Activated T-cell treated with anti-CD3 and anti-CD28 coated beads, Interleukin-2, amount 50 U/mL, for 72 hours (primary cell): ENCODE data around the gene NSRP1. TPM values are rescaled to one million over a fixed set of nuclear protein-coding genes. Genes with fewer than 3 reads are reported as not detected.
"Not testable (repeated sequence)": the region's sequence is repeated elsewhere in the genome, so short reads cannot be mapped to it uniquely, and the experiment has no call there.

Source experiments
- ATAC-seq, 2 donors: fragments of 150-1000 bp; cut with Tn5 transposase; replicated peaks in 1 of 2; 2 replicates each; pipeline ENCODE4 v1.10.0; 2021; ENCODE audit warnings: moderate library complexity in 2 of 2, mild to moderate bottlenecking in 1 of 2
- DNase-seq, 2 donors: peaks; one replicate each; pipeline ENCODE4 v3.0.0; 2021 to 2022; ENCODE audit warnings: mixed read lengths in 1 of 2
- H3K27ac Mint-ChIP-seq: one replicate; pipeline ENCODE4 v1.8.0; 2022; ENCODE audit warnings: mild to moderate bottlenecking, moderate library complexity, mixed read lengths
- H3K27me3 Mint-ChIP-seq: one replicate; pipeline ENCODE4 v1.8.0; 2022; ENCODE audit warnings: low read depth, mixed read lengths
- H3K36me3 Mint-ChIP-seq, 2 donors: one replicate each; pipeline ENCODE4 v1.8.0; 2022; ENCODE audit warnings: mixed read lengths in 2 of 2, mild to moderate bottlenecking in 1 of 2; ENCODE audit not compliant: insufficient read depth in 2 of 2
- H3K4me1 Mint-ChIP-seq: one replicate; pipeline ENCODE4 v1.8.0; 2022; ENCODE audit warnings: low read depth, mixed read lengths
- H3K4me3 Mint-ChIP-seq, 2 donors: one replicate each; pipeline ENCODE4 v1.8.0; 2022; ENCODE audit warnings: mild to moderate bottlenecking in 2 of 2, mixed read lengths in 2 of 2, moderate library complexity in 2 of 2
- H3K9me3 Mint-ChIP-seq, 2 donors: one replicate each; pipeline ENCODE4 v1.8.0; 2022; ENCODE audit warnings: mixed read lengths in 2 of 2
- total RNA-seq, 2 donors: library from RNA; stranded (reverse); gene quantifications; one replicate each; pipeline ENCODE4 v1.2.3, GENCODE V29; 2022

The NSRP1 gene
- total RNA-seq, 2 donors from 2014 or later = 34.7 to 34.8 TPM

DNA sequence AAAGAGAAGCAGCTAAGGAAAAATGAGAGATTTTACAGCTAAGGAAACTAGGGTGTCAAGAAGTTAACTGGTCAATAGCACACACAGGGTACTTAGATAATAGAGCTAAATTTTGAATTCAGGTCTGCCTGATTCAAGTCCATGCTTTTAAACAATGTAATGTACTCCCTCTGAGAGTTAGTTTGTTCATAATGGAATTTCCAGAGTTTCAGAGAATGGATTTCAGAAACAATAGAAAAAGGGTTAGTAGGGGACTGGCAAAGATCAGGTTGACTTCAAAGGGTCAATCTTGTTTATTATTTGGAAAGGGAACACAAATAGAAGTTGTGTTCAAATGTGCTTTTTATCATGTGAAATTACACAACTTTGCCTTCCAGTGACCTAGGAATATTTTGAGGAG, 17.9 kb downstream of the NSRP1 start:
- Mint-ChIP-seq H3K36me3 (peaks cover 0 to 18% of the 10 kb centered on the region in 2 donors), H3K27ac (peak overlapping the region; percentile 44), H3K4me3 (no peak overlapping the region), H3K9me3 (no peaks in the 10 kb centered on the region), H3K4me1 (no peaks in the 10 kb centered on the region), H3K27me3 (no peaks in the 10 kb centered on the region)
- DNase-seq = no peak
- no peak for ATAC-seq

DNA sequence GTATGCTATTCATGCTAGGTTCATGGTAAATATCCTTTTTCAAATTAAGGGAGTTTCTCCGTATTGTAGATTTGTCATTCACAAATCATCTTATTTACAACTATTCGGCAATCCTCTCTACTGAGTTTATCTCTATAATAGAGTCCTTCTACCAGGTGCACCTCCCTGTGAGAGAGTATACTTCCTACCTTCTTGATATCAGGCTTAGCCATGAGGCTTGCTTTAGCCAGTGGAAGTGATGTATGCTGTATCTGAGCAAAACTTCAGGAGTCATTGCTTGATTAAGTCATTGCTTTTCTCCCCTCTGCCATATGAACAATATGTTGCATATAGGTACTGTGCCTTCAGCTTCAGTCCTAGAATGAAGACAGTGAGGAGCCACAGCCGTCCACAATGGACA, 20.5 kb downstream of the NSRP1 start:
- H3K36me3 Mint-ChIP-seq = peaks cover 0 to 13% of the 10 kb centered on the region in 2 donors

DNA sequence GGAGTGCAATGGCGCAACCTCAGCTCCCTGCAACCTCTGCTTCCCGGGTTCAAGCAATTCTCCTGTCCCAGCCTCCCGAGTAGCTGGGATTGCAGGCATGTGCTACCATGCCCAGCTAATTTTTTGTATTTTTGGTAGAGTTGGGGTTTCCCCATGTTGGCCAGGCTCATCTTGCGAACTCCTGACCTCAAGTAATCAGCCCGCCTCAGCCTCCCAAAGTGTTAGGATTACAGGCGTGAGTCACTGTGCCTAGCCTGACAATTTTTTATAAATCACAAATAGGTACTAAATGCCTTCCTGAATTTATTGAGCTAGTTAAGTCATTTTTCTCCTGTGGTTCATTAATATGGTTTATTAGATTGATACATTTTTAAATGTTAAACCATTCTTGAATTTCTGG, 31.2 kb downstream of the NSRP1 start:
- H3K27me3 Mint-ChIP-seq, ATAC-seq, DNase-seq, H3K36me3 Mint-ChIP-seq, H3K9me3 Mint-ChIP-seq, H3K4me3 Mint-ChIP-seq: not testable (repeated sequence)
- peaks cover 23% of the 10 kb centered on the region for H3K4me1 Mint-ChIP-seq
- peak overlapping the region; percentile 60 for H3K27ac Mint-ChIP-seq

More for the DNA sequence above, 20.5 kb downstream of the NSRP1 start:
- Mint-ChIP-seq H3K4me1 (no peaks in the 10 kb centered on the region), H3K9me3 (no peaks in the 10 kb centered on the region), H3K4me3 (no peak overlapping the region), H3K27ac (no peak overlapping the region), H3K27me3 (no peaks in the 10 kb centered on the region)
- ATAC-seq (no peak), DNase-seq (no peak)

DNA sequence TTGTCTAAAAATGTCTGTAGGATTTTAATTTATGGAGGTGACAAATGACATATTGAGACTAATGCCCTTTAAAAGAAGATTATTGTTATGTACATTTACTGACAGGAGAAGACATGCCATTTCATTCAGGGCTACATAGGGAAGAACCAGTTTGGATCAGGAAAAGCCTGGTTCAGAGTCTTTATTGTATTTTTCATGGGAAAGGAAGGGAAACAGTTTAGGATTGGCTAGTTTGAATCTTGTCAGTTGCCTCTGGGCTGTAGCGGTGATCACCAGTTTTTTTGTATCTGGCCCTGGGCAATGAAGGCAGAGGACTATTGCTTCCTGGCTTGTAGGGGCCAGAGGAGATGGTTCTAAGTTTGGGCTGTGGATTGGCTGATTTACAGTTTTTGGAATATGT, 31.8 kb downstream of the NSRP1 start:
- Mint-ChIP-seq H3K27ac (peak overlapping the region; percentile 60), H3K4me1 (peaks cover 29% of the 10 kb centered on the region), H3K27me3 (no peaks in the 10 kb centered on the region), H3K36me3 (peaks cover 0 to 12% of the 10 kb centered on the region in 2 donors), H3K9me3 (no peaks in the 10 kb centered on the region), H3K4me3 (no peak overlapping the region)
- DNase-seq (no peak), ATAC-seq (no peak)

DNA sequence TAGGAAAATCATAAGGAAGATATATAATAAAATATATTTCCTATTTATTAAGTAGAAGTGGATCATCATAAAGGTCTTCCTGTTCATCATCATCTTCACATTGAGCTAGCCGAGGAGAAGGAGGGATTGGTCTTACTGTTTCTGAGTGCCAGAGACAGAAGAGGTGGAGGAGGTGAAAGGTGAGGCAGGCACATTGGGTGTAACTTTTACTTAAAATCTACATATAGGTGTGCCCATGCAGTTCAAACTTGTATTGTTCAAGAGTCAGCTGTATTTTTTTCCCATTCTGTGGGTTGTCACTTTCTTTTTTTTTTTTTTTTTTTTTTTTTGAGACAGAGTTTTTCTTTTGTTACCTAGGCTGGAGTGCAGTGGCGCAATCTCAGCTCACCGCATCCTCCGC, 34.9 kb downstream of the NSRP1 start:
- Mint-ChIP-seq H3K36me3 (peaks cover 2 to 10% of the 10 kb centered on the region in 2 donors), H3K4me3 (no peak overlapping the region), H3K4me1 (peaks cover 32% of the 10 kb centered on the region), H3K27ac (no peak overlapping the region), H3K27me3 (no peaks in the 10 kb centered on the region), H3K9me3 (no peaks in the 10 kb centered on the region)
- no peak for ATAC-seq
- no peak for DNase-seq

DNA sequence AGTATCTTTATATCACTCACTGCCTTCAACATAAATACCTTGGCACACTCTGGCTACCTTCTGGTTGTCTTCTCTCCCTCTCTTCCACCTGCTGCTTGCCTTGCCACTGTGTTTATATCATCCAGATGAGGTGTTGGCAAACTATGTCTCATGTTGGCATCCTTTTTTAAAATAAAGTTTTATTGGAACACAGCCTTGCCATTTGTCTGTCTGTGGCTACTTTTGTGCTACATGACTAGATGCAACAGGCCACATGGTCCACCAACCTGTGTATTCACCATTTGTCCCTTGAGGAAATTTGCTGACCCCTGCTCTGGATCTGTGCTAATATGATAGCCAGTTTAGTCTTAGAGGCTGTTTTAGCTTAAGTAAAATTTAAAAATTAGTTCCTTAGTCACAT, 36.8 kb downstream of the NSRP1 start:
- Mint-ChIP-seq H3K9me3 (peaks cover 0 to 2% of the 10 kb centered on the region in 2 donors), H3K27me3 (no peaks in the 10 kb centered on the region), H3K4me3 (no peak overlapping the region), H3K36me3 (peaks cover 4 to 15% of the 10 kb centered on the region in 2 donors), H3K27ac (no peak overlapping the region), H3K4me1 (peaks cover 27% of the 10 kb centered on the region)
- ATAC-seq (no peak), DNase-seq (no peak)

DNA sequence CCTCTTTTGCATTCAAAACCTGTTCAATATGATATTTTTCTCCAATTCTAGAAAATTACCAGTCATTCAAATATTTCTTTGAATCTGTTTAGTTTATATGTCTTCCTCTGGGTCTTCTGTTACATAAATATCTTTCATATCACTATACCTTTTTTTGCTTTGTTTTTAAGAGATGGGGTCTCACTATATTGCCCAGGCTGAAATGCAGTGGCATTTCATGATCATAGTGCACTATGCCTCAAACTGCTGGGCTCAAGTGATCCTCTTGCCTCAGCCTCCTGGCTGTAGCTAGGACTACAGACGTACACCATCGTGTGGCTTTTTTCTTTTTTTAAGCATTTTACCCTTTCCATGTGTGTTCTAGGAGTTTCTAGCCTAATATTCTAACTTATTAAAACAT, 38.8 kb downstream of the NSRP1 start:
- Mint-ChIP-seq H3K9me3 (peaks cover 5 to 6% of the 10 kb centered on the region in 2 donors), H3K36me3 (peaks cover 15 to 29% of the 10 kb centered on the region in 2 donors), H3K4me1 (peaks cover 34% of the 10 kb centered on the region), H3K4me3 (no peak overlapping the region), H3K27ac (no peak overlapping the region), H3K27me3 (no peaks in the 10 kb centered on the region)
- ATAC-seq (no peak), DNase-seq (no peak)

DNA sequence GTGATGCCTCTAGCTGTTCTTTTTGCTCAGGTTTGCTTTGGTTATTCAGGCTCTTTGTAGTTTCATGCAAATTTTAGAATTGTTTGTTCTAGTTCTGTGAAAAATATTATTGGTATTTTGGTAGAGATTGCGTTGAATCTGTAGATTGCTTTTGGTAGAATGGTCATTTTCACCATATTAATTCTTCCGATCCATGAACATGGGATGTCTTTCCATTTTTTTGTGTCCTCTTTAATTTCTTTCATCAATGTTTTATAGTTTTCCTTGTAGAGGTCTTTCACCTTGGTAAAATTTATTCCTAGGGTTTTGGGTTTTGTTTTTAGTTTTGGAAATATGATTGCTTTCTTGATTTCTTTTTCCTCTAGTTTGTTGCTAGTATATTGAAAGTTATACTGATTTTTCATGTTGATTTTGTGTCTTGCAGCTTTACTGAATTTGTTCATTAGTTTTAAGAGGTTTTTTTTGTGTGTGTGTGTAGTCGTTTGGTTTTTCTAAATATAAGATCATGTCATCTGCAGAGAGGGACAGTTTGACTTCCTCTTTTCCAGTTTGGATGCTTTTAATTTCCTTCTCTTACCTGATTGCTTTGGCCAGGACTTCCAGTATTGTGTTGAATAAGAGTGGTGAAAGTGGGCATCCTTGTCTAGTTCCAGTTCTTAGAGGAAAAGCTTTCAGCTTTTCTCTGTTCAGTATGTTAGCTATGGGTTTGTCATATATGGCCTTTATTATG, 42.4 kb downstream of the NSRP1 start:
- DNase-seq (no peak), ATAC-seq (no peak)
- peak overlapping the region; percentile 4 for H3K27ac Mint-ChIP-seq
- H3K27me3 Mint-ChIP-seq = no peaks in the 10 kb centered on the region
- peaks cover 8 to 9% of the 10 kb centered on the region in 2 donors for H3K9me3 Mint-ChIP-seq
- peaks cover 28% of the 10 kb centered on the region for H3K4me1 Mint-ChIP-seq
- H3K36me3 Mint-ChIP-seq = peaks cover 17 to 30% of the 10 kb centered on the region in 2 donors
- H3K4me3 Mint-ChIP-seq = no peak overlapping the region

DNA sequence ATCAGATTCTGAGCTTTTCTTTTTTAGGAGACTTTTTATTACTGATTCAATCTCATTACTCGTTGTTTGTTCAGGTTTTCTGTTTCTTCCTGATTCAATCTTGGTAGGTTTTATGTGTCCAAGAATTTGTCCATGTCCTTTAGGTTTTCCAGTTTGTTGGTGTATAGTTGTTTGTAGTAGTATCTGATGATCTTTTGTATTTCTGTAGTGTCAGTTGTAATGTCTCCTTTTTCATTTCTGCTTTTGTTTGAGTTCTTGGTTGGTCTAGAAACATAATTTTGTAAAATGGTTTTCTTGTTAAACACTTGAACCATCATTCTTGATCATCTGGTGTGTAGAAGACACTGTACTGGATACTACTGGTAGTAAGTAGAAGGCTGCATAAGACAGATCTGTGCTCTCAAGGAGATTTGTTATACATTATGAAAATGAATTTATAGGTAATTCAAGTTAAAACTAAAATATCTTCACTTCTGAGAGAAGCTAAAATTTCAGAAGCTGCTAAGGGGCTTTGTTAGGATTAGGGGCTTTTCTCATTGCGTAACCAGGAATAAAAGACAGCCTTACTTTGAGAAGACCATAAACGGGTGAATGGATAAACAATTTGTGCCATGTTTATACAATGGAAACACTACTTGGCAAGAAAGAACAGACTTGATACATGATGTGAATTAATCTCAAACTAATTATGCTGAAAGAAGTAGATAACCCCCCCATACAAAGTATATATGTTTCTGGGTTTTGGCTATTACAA, 44.0 kb downstream of the NSRP1 start:
- peaks cover 15 to 30% of the 10 kb centered on the region in 2 donors for H3K36me3 Mint-ChIP-seq
- peaks cover 8 to 9% of the 10 kb centered on the region in 2 donors for H3K9me3 Mint-ChIP-seq
- DNase-seq (no peak), ATAC-seq (no peak)
- H3K4me1 Mint-ChIP-seq = peaks cover 28% of the 10 kb centered on the region
- H3K27me3 Mint-ChIP-seq = no peaks in the 10 kb centered on the region
- no peak overlapping the region for H3K27ac Mint-ChIP-seq
- no peak overlapping the region for H3K4me3 Mint-ChIP-seq

DNA sequence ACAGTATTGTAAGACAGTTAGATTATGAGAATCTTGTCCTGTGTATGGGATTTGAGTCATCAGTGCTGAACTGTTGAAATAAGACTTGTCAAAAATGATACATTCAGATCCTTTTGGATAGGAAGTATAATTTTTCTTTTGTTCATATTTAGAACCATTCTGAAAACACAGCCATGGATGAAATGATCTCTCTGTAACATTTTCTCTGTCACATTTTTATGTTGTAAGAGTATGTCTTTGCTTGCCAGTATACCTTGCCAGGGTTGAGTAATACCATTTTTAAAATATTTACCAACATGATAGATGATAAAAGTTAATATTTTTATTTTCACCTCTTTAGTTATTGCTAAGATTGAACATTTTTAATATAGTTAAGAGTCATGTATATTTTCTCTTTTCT, 45.0 kb downstream of the NSRP1 start:
- no peak overlapping the region for H3K27ac Mint-ChIP-seq
- DNase-seq (no peak), ATAC-seq (no peak)
- H3K4me1 Mint-ChIP-seq = peaks cover 25% of the 10 kb centered on the region
- H3K9me3 Mint-ChIP-seq = peaks cover 8 to 9% of the 10 kb centered on the region in 2 donors
- no peaks in the 10 kb centered on the region for H3K27me3 Mint-ChIP-seq
- peaks cover 15 to 26% of the 10 kb centered on the region in 2 donors for H3K36me3 Mint-ChIP-seq
- H3K4me3 Mint-ChIP-seq = no peak overlapping the region

DNA sequence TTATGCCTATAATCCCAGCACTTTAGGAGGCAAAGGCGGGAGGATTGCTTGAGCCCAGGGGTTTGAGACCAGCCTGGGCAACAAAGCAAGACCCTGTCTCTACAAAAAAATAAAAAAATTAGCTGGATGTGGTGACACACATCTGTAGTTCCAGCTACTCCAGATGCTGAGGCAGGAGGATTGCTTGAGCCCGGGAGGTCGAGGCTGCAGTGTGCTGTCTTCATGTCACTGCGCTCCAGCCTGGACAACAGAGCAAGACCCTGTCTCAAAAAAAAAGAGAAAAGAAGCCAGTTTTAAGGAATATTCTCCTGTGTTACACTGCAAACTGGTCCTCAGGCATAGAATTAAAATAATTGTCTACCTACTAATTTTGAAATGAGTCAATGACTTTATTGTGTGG, 47.9 kb downstream of the NSRP1 start:
- no peak for DNase-seq
- Mint-ChIP-seq H3K27me3 (no peaks in the 10 kb centered on the region), H3K4me1 (peaks cover 7% of the 10 kb centered on the region), H3K27ac (no peak overlapping the region), H3K9me3 (peaks cover 7 to 8% of the 10 kb centered on the region in 2 donors), H3K4me3 (no peak overlapping the region), H3K36me3 (peaks cover 9 to 14% of the 10 kb centered on the region in 2 donors)
- ATAC-seq = no peak

DNA sequence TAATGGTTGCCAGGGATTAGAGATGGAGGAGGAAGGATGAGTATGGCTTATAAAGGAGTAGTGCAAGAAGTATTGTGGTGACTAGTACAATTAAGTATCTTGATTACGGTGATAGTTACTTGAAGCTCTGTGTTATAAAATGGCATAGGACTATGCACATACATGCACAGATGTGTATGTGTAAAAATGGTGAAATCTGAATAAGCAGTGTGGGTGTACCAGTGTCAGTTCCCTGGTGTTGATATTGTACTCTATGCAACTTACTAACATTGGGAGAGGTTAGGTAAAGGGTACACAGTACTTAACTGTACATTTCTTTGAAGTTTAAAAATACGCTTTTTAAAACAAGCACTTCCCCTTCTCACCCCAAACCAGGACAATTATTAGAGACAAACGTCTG, 48.5 kb downstream of the NSRP1 start:
- Mint-ChIP-seq H3K4me3 (no peak overlapping the region), H3K4me1 (peaks cover 7% of the 10 kb centered on the region), H3K36me3 (peaks cover 4 to 10% of the 10 kb centered on the region in 2 donors), H3K27me3 (no peaks in the 10 kb centered on the region), H3K27ac (no peak overlapping the region), H3K9me3 (peaks cover 4 to 5% of the 10 kb centered on the region in 2 donors)
- ATAC-seq (no peak), DNase-seq (no peak)

DNA sequence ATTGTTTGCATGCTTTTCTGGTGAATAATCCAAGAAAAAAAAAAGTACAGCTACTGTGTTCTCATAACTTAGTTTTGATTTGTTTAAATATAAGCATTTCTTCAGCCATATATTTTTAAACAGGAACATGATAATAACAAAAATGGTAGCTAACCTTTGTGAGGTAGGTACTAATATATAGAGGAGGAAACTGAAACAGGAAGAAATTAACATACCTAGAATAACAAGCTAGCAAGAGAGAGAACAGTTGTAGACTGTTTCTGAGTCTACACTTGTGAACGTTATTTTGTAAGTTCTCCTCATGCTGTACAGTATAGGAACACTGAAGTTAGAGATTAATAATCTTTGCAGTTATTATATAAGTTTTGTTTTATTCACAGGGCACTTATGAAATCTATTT, 49.3 kb downstream of the NSRP1 start:
- DNase-seq = no peak
- peaks cover 2 to 3% of the 10 kb centered on the region in 2 donors for H3K36me3 Mint-ChIP-seq
- no peak overlapping the region for H3K4me3 Mint-ChIP-seq
- H3K27ac Mint-ChIP-seq = no peak overlapping the region
- no peaks in the 10 kb centered on the region for H3K27me3 Mint-ChIP-seq
- peaks cover 5% of the 10 kb centered on the region for H3K4me1 Mint-ChIP-seq
- H3K9me3 Mint-ChIP-seq = no peaks in the 10 kb centered on the region
- ATAC-seq = no peak
